BJ (cell line): ENCODE data around the gene ALDH1A2. TPM values are rescaled to one million over a fixed set of nuclear protein-coding genes. Genes with fewer than 3 reads are reported as not detected.

Source experiments
- CTCF ChIA-PET: fragments of 350-600 bp; formaldehyde crosslinking; extraction: SDS; loops from one replicate; lab custom pipeline; 2021; ENCODE audit warnings: antibody characterized with exemption, inconsistent platforms; lab: Yijun Ruan, JAX
- POLR2A ChIA-PET: fragments of 300-600 bp; sonication (Branson Sonifier 250); formaldehyde crosslinking; extraction: SDS; loops from one replicate; lab custom pipeline; 2021; ENCODE audit warnings: antibody characterized with exemption; lab: Charles Lee
- DNase-seq: peaks from one replicate; pipeline ENCODE4 v3.0.0-alpha.2; 2011; ENCODE audit warnings: low read depth
- H3K27me3 ChIP-seq: 2 replicates; pipeline ENCODE4 v1.6.0; 2011; ENCODE audit warnings: low read length; ENCODE audit not compliant: control insufficient read depth, insufficient read depth
- H3K36me3 ChIP-seq: 2 replicates; pipeline ENCODE4 v1.5.1; 2011; ENCODE audit warnings: low read length; ENCODE audit not compliant: control insufficient read depth, insufficient read depth
- H3K4me3 ChIP-seq: 2 replicates; pipeline ENCODE4 v1.5.1; 2011; ENCODE audit warnings: low read depth, mild to moderate bottlenecking, control low read depth, low read length
- CTCF ChIP-seq: IDR thresholded peaks from 2 replicates; pipeline ENCODE4 v1.5.1; 2011; ENCODE audit warnings: low read depth, mild to moderate bottlenecking, control low read depth, inconsistent platforms, low read length, moderate library complexity; ENCODE audit not compliant: insufficient read depth
- polyA plus RNA-seq: library from polyadenylated mRNA; depleted of rRNA; stranded (reverse); fragments of >200 nt; gene quantifications from 2 replicates; pipeline ENCODE4 v1.2.3, GENCODE V29; 2011

Gene ALDH1A2
- polyA plus RNA-seq, 1 experiment: 0.50 TPM

GRCh38 chr15:58016581-58017175 is 48.8 kb downstream of the ALDH1A2 start:
- H3K4me3 ChIP-seq: no peak overlapping the region
- H3K36me3 ChIP-seq: no peaks in the 10 kb centered on the region
- H3K27me3 ChIP-seq: no peaks in the 10 kb centered on the region
- DNase-seq: no peak
- POLR2A ChIA-PET: no interaction called here
- CTCF ChIA-PET: interaction anchor here (1.2 kb wide), 1 partner anchor 35 kb away, joined by 3 read pairs; no protein-coding TSS in a partner anchor
- no peak for TF ChIP-seq CTCF

- Histone ChIP-seq H3K27me3 (no peaks in the 10 kb centered on the region), H3K4me3 (no peak overlapping the region), H3K36me3 (no peaks in the 10 kb centered on the region)
- ChIA-PET POLR2A (no interaction called here), CTCF (interaction anchor here (1.0 to 1.2 kb wide), 2 partner anchors 36 to 51 kb away, joined by 3 to 4 read pairs; no protein-coding TSS in a partner anchor)
- TF ChIP-seq CTCF: no peak
- no peak for DNase-seq
These were observed 49.9 kb downstream of the ALDH1A2 start for GRCh38 chr15:58015565-58015964.

- H3K4me3 ChIP-seq: no peak overlapping the region
- ChIA-PET CTCF (no interaction called here), POLR2A (no interaction called here)
- H3K27me3 ChIP-seq: no peaks in the 10 kb centered on the region
- DNase-seq: no peak
- TF ChIP-seq CTCF: no peak
- no peaks in the 10 kb centered on the region for H3K36me3 ChIP-seq
These were observed 51.0 kb downstream of the ALDH1A2 start for GRCh38 chr15:58014470-58014869.

- Histone ChIP-seq H3K36me3 (no peaks in the 10 kb centered on the region), H3K4me3 (no peak overlapping the region), H3K27me3 (no peaks in the 10 kb centered on the region)
- POLR2A ChIA-PET: no interaction called here
- no peak for TF ChIP-seq CTCF
- no peak for DNase-seq
- CTCF ChIA-PET: no interaction called here
These were observed 51.5 kb downstream of the ALDH1A2 start for GRCh38 chr15:58014040-58014439.

GRCh38 chr15:58010983-58011382 is 54.5 kb downstream of the ALDH1A2 start:
- no peak for DNase-seq
- Histone ChIP-seq H3K27me3 (no peaks in the 10 kb centered on the region), H3K4me3 (no peak overlapping the region), H3K36me3 (no peaks in the 10 kb centered on the region)
- no peak for TF ChIP-seq CTCF
- POLR2A ChIA-PET: no interaction called here
- CTCF ChIA-PET: interaction anchor here (1.0 kb wide), 2 partner anchors 8 to 23 kb away, joined by 3 read pairs; no protein-coding TSS in a partner anchor
